IPS-NIHi7 (cell line): ENCODE results near the gene TTC1.

ENCODE experiments used
- DNase-seq: peaks from one replicate; pipeline ENCODE4 v3.0.0; 2012; ENCODE audit warnings: mixed read lengths; ENCODE audit errors: extremely low spot score

TTC1 gene

GRCh38 chr5:160088805-160089204 lies 79.9 kb downstream of the TTC1 start:
- DNase-seq, result no peak

GRCh38 chr5:160089531-160089930 lies 80.6 kb downstream of the TTC1 start:
- DNase-seq, result no peak

GRCh38 chr5:160090059-160090458 lies 81.1 kb downstream of the TTC1 start:
- no peak for DNase-seq

- no peak for DNase-seq
These were observed 83.6 kb downstream of the TTC1 start for GRCh38 chr5:160092514-160092913.

GRCh38 chr5:160092960-160093707 lies 84.2 kb downstream of the TTC1 start:
- no peak for DNase-seq

GRCh38 chr5:160096178-160096577 lies 87.2 kb downstream of the TTC1 start:
- no peak for DNase-seq

- no peak for DNase-seq
These were observed 89.1 kb downstream of the TTC1 start for GRCh38 chr5:160097991-160098390.

- DNase-seq, result no peak
These were observed 96.9 kb downstream of the TTC1 start for GRCh38 chr5:160105686-160106360.

- no peak for DNase-seq
These were observed 99.2 kb downstream of the TTC1 start for GRCh38 chr5:160108124-160108523.
